ENCODE data around the gene RPS6KA5. TPM values are rescaled to one million over a fixed set of nuclear protein-coding genes. Genes with fewer than 3 reads are reported as not detected.

RPS6KA5 gene
- total RNA-seq, 1 experiment from 2014 or later, result 3.8 TPM

DNA sequence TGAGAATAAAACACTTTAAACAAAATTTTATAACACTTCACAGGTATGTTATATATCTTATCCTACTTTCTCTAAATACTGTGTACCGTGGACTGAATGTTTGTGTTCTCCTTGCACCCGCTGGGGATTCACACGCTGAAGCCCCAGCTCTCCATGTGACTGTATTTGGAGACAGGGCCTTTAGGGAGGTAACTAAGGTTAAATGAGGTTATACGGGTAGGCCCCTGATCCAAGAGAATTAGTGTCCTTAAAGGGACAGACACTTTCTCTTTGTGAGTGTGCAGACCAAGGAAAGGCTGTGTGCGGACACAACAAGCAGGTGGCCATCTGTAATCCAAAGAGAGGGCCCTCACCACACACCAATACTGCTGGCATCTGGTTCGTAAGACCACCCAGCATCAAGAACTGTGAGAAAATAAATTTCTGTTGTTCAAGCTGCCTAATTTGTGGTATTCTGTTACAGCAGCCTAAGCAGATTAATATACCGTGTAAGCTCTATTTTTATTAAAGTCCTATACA is 174.1 kb downstream of the RPS6KA5 start:
- Histone ChIP-seq H4K5ac (ENCODE audit: insufficient read length, low read depth, low read length) (no peak overlapping the region), H3K14ac (ENCODE audit: insufficient read depth, low read length) (no peak overlapping the region), H2BK20ac (ENCODE audit: low read depth, low read length, poor library complexity, severe bottlenecking) (no peak overlapping the region), H4K91ac (ENCODE audit: insufficient read length, low read depth, low read length) (no peak overlapping the region), H2AK5ac (ENCODE audit: insufficient read length, low read length) (no peak overlapping the region), H2BK5ac (ENCODE audit: insufficient read length, low read length) (no peak overlapping the region), H3K4me2 (ENCODE audit: insufficient read depth, insufficient read length, low read length) (no peak overlapping the region), H2AFZ (ENCODE audit: low read length) (no peak overlapping the region), H3K4ac (ENCODE audit: low read depth, low read length) (no peak overlapping the region), H3K27me3 (ENCODE audit: insufficient read depth, low read length) (no peaks in the 10 kb centered on the region), H3K18ac (ENCODE audit: insufficient read length, low read depth, low read length) (no peak overlapping the region), H4K8ac (replicated peaks; ENCODE audit: insufficient read length, low read depth, low read length) (no peak overlapping the region), H3K56ac (ENCODE audit: insufficient read length, low read depth, low read length) (no peak overlapping the region), H3K23ac (ENCODE audit: insufficient read length, low read depth, low read length) (no peak overlapping the region), H2BK15ac (ENCODE audit: low read depth, low read length) (no peak overlapping the region), H3K9ac (ENCODE audit: extremely low read depth, insufficient read length, low read length) (no peak overlapping the region), H3K27ac (ENCODE audit: insufficient read length, low read depth, low read length) (no peak overlapping the region), H3K79me2 (ENCODE audit: insufficient read depth, low read length) (no peaks in the 10 kb centered on the region), H3K23me2 (ENCODE audit: insufficient read length, low read depth, low read length, poor library complexity, severe bottlenecking) (no peaks in the 10 kb centered on the region), H3K9me3 (ENCODE audit: control insufficient read depth, low read depth, low read length) (no peaks in the 10 kb centered on the region), H2BK12ac (ENCODE audit: insufficient read length, low read depth, low read length) (no peak overlapping the region), H2BK120ac (ENCODE audit: low read depth, low read length, poor library complexity, severe bottlenecking) (no peak overlapping the region), H4K20me1 (ENCODE audit: control insufficient read depth, insufficient read depth, insufficient read length) (no peaks in the 10 kb centered on the region), H3T11ph (ENCODE audit: low read length) (no peak overlapping the region), H3K4me1 (ENCODE audit: insufficient read depth, low read length) (no peaks in the 10 kb centered on the region), H3K79me1 (ENCODE audit: insufficient read depth, low read depth, low read length, poor library complexity, severe bottlenecking) (no peaks in the 10 kb centered on the region)
- WGBS (ENCODE audit: extremely low coverage, insufficient read length, low lambda C conversion rate), result no CpG with 5 or more reads among the region's 7 CpGs
- H3K9me3 Mint-ChIP-seq, result peaks cover 5 to 8% of the 10 kb centered on the region in 2 experiments
- TF ChIP-seq, protein P1, sequence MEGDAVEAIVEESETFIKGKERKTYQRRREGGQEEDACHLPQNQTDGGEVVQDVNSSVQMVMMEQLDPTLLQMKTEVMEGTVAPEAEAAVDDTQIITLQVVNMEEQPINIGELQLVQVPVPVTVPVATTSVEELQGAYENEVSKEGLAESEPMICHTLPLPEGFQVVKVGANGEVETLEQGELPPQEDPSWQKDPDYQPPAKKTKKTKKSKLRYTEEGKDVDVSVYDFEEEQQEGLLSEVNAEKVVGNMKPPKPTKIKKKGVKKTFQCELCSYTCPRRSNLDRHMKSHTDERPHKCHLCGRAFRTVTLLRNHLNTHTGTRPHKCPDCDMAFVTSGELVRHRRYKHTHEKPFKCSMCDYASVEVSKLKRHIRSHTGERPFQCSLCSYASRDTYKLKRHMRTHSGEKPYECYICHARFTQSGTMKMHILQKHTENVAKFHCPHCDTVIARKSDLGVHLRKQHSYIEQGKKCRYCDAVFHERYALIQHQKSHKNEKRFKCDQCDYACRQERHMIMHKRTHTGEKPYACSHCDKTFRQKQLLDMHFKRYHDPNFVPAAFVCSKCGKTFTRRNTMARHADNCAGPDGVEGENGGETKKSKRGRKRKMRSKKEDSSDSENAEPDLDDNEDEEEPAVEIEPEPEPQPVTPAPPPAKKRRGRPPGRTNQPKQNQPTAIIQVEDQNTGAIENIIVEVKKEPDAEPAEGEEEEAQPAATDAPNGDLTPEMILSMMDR (conservative IDR thresholded peaks at IDR 0.05), result no peak
- H3K4me3 Mint-ChIP-seq, result no peak overlapping the region
- H3K27me3 Mint-ChIP-seq (ENCODE audit: low read depth), result no peaks in the 10 kb centered on the region
- H3K27ac Mint-ChIP-seq, result no peak overlapping the region; a peak in 1 of 7 replicates
- peaks cover 6 to 10% of the 10 kb centered on the region in 2 experiments for H3K4me1 Mint-ChIP-seq
- DNase-seq, result no peak
- H3K36me3 Mint-ChIP-seq (ENCODE audit: insufficient read depth in 1 of 3, low read depth in 3 of 3), result peaks cover 0 to 15% (median 4%) of the 10 kb centered on the region in 3 experiments; a peak in 6 of 7 replicates
